Activated naive CD4-positive, alpha-beta T cell treated with anti-CD3 and anti-CD28 coated beads, Interleukin-2, amount 50 U/mL, for 16 hours (primary cell): ENCODE measurements around the gene MRPL33.

Source experiments
- DNase-seq: peaks from one replicate; pipeline ENCODE4 v3.0.0-alpha.2; 2020

Gene MRPL33

DNA sequence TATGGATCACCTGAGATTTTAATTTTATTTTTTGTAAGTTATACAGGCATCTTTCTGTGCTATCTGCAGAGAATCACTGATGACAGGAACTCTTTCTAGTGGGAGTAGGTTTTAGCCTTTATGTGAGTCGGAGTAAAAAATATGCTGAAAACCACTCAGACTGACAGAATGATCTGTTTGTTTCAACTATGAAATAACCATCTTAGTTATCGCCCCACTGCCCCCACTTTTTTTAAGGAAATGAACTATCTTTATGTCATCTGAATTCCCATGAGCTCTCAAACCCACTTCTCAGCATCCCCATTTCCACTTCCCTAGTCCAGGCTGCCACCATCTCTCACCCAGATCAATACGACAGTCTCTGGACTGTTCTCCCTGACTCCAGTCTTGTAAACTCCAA, 38.9 kb downstream of the MRPL33 start:
- DNase-seq: no peak

DNA sequence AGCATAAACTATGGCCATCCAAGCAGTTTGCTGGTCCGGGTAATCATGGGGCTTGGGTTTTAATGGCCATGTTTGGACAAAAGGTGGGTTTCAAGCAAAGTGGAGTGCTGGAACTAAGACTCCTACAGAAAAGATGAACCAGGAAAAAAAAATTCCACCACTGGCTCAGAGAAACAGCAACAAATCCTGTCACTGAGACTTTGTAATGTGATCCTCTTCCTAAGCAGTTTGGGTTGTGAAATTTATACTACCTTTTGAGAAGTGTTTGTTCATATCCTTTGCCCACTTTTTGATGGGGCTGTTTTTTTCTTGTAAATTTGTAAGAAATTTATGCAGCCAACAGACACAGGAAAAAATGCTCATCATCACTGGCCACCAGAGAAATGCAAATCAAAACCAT, 40.2 kb downstream of the MRPL33 start:
- no peak for DNase-seq

DNA sequence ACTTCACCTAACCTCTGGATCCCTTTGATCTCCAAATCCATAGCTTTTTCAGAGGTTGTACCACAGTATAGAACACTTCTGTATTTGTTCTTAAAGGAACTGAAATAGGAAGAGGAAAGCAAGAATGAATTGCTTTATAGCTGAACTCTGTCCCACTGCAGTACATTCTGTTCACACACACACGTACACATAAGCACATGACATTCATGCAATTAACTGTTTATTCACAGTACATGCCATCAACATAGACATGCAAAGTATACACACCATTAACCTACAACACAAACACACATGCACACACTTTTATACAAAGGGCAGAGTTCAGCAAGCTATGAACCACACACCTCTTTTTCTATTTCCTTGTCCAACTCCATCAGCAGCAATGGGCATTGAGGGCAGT, 43.2 kb downstream of the MRPL33 start:
- DNase-seq: no peak

DNA sequence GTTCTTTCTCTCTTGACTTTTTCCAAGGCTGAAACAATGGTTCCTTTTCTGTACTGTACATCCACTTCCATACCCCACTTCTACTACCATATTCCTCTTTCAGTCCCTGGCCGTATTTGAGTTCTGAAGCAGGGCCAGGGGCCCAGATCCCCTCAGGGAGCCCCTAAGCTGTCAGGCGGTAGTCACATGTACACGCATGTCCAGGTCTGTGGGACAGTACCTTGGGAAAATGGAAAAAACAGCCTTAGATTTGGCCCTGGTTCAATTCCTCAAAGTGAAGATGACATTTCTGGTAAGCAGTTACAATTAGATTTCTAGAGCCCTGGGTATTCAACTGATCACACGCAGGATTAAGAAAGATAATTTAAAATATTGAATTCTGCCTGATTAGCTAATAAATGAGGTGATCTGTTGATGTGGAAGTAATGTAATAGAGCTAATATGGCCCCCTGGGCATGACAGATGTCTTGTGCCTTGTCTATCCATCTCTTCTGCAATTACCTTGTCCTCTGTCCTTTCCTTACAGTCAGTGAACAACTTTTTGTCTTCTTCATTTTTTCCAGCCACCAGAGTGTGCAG, 44.4 kb downstream of the MRPL33 start:
- DNase-seq: no peak

DNA sequence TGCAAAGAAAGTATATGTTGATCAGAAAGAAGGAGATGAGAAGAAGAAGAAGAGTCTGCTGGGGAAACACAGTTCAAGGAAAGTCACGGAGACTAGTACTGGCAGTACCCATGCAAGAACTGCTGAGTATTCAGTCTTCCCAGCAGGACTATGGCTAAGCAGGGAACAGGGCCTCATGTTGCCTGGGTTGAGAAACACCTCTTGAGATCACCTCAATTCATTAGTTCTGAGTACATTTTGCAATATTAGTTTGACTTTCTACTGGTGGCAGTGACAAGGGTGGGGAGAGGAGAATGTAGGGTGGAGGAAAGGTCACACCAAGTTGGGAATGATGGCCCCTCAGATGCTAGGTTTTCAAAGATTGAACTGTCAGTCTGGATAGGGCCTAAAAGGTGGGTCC, 50.5 kb downstream of the MRPL33 start:
- DNase-seq: no peak

DNA sequence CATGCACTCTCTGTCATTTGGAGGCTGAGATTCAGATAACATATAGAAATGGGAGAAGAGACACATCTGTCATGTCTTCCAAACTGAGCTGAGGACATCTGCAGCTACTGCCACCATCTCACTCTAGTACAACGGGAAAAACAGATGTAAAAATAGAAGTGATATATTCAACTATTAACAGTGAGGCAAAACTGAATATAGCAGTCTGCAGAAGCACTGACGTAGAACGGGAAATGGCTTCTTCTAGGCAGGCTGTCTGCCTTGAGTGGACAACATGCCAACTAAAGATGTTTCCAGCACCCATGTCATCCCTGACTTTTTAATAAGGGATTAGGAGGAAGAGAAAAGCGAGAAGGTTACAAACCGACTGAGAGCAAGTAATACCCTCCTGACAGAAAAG, 51.6 kb downstream of the MRPL33 start:
- no peak for DNase-seq

DNA sequence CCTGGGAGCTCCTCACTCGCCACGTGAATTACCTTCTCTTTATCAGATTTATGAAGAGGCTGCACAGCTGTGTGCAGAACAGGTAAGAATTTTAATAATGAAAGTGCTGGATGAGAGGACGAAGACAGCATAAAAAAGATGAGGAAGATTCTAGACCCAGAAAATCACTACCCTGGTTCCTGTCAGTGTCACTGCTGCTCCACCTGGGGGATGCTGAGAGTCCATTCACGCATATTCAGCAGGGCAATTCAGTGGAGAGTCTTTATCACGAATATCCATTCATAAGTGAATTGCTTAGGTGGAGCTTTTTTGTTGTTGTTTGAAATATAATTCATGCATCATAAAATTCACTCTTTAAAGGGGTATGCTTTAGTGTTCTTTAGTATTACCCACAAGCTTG, 52.0 kb downstream of the MRPL33 start:
- DNase-seq: no peak

DNA sequence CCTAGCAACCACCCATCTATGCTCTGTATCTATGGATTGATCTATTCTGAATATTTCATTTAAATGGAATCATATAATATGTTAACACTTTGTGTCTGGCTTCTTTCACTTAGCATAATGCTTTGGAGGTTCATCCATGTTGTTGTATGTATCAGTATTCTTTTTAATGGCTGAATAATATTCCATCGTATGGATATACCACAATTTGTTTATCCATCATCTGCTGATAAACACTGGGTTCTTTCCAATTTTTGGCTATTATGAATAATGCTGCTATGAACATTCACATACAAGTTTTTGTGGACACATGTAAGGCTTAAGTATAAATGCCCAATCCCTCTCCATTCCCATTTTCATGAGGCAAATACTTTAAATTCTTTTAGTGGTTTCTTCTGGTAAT, 52.9 kb downstream of the MRPL33 start:
- no peak for DNase-seq

DNA sequence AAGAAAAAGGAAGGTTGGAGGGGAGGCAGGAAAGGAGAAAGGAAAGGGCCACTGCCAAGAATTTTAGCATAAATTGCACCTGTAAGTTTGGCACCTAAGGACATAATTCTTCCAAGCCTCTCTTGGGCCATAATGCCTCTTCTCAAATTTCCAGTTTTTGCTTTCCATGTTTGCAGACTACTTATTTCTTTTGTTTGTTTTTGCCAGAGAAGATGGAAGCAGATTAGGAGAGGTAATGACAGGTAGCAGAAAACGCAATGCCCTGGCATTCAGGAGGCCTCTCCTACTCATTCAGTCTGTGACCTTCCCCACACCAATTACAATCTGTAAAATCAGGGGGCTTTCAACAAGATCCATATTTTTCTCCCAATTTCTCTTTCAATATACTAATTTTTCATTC, 56.8 kb downstream of the MRPL33 start:
- no peak for DNase-seq
